SHP77 treated with DMSO at 0.1 percent for 48 hours (cell line): ENCODE results near the gene ABHD4.
"Not testable (repeated sequence)": the region's sequence is repeated elsewhere in the genome, so short reads cannot be mapped to it uniquely, and the experiment has no call there.

Source experiments
- DNase-seq: peaks from one replicate; lab custom pipeline; 2025; lab: John Stamatoyannopoulos, UW

Gene ABHD4

GRCh38 chr14:22589096-22589839, 8.8 kb upstream of the ABHD4 start, which contains the start of gene DAD1:
Gene DAD1, minus strand, starts transcription at chr14:22589224. Its CDS starts 67 bp downstream, at chr14:22589157.
- peak; percentile 99 for DNase-seq

- no peak for DNase-seq
These were observed 4.9 kb upstream of the ABHD4 start for GRCh38 chr14:22593189-22593588.

- DNase-seq, result no peak
These were observed 4.5 kb upstream of the ABHD4 start for GRCh38 chr14:22593601-22594000.

- no peak for DNase-seq
These were observed 3.9 kb upstream of the ABHD4 start for GRCh38 chr14:22594156-22594716.

- no peak for DNase-seq
These were observed 1.7 kb upstream of the ABHD4 start for GRCh38 chr14:22596354-22596879.

GRCh38 chr14:22597265-22597664, 835 bp upstream of the ABHD4 start:
- no peak for DNase-seq

GRCh38 chr14:22597771-22598098, 365 bp upstream of the ABHD4 start:
- no peak for DNase-seq

- DNase-seq, result no peak
These were observed 770 bp downstream of the ABHD4 start for GRCh38 chr14:22598896-22599244.

- no peak for DNase-seq
These were observed 1.2 kb downstream of the ABHD4 start for GRCh38 chr14:22599349-22599748.

GRCh38 chr14:22600027-22600426, 1.9 kb downstream of the ABHD4 start:
- DNase-seq, result no peak

- no peak for DNase-seq
These were observed 3.4 kb downstream of the ABHD4 start for GRCh38 chr14:22601456-22601855.

GRCh38 chr14:22601996-22602395, 3.9 kb downstream of the ABHD4 start:
- DNase-seq, result no peak

- DNase-seq, result no peak
These were observed 4.8 kb downstream of the ABHD4 start for GRCh38 chr14:22602862-22603261.

- DNase-seq, result no peak
These were observed 8.3 kb downstream of the ABHD4 start for GRCh38 chr14:22606380-22606779.

- no peak for DNase-seq
These were observed 9.2 kb downstream of the ABHD4 start for GRCh38 chr14:22607291-22607690.

- no peak for DNase-seq
These were observed 12.8 kb downstream of the ABHD4 start for GRCh38 chr14:22610931-22611330.

- no peak for DNase-seq
These were observed 15.1 kb downstream of the ABHD4 start for GRCh38 chr14:22613106-22613695.

GRCh38 chr14:22613736-22614239, 15.7 kb downstream of the ABHD4 start:
- DNase-seq, result no peak

GRCh38 chr14:22614240-22614799, 16.2 kb downstream of the ABHD4 start:
- no peak for DNase-seq

GRCh38 chr14:22615765-22616164, 17.7 kb downstream of the ABHD4 start:
- not testable (repeated sequence) for DNase-seq

GRCh38 chr14:22622255-22622654, 24.2 kb downstream of the ABHD4 start:
- no peak for DNase-seq

GRCh38 chr14:22623047-22623446, 24.9 kb downstream of the ABHD4 start:
- DNase-seq, result no peak

GRCh38 chr14:22626590-22626989, 28.5 kb downstream of the ABHD4 start:
- no peak for DNase-seq
